C4-2B (cell line): ENCODE results near the gene RNF169.

ENCODE experiments used
- H3K27ac ChIP-seq: fragments of 450-650 bp; 2 replicates; pipeline ENCODE4 v1.5.1; 2017
- ZFX ChIP-seq: fragments of 450-650 bp; IDR thresholded peaks from 2 replicates; pipeline ENCODE4 v1.6.1; 2017
- TF ChIP-seq, protein P1 (sequence below): fragments of 450-650 bp; conservative IDR thresholded peaks from 2 replicates; pipeline ENCODE4 v1.5.1; 2017; ENCODE audit warnings: mild to moderate bottlenecking

The RNF169 gene

DNA sequence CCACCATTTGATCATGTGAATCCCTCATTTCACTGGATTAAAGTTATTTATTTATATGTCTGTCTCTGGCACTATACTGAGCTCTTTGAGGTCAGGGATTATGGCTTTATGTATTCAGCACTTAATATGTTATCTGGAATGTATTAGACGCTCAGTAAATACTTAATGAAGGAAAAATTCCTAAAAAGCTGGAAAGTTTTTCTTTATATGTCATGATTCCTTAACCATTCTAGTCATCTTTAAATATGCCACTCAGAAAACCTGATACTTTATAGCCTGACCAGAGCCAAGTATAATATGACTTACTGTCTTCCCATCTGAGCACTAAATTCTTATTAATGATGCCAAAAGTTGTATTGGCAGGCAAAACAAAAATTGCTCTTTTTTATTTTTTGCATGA, 27.1 kb downstream of the RNF169 start:
- no peak for TF ChIP-seq ZFX
- TF ChIP-seq, protein P1, sequence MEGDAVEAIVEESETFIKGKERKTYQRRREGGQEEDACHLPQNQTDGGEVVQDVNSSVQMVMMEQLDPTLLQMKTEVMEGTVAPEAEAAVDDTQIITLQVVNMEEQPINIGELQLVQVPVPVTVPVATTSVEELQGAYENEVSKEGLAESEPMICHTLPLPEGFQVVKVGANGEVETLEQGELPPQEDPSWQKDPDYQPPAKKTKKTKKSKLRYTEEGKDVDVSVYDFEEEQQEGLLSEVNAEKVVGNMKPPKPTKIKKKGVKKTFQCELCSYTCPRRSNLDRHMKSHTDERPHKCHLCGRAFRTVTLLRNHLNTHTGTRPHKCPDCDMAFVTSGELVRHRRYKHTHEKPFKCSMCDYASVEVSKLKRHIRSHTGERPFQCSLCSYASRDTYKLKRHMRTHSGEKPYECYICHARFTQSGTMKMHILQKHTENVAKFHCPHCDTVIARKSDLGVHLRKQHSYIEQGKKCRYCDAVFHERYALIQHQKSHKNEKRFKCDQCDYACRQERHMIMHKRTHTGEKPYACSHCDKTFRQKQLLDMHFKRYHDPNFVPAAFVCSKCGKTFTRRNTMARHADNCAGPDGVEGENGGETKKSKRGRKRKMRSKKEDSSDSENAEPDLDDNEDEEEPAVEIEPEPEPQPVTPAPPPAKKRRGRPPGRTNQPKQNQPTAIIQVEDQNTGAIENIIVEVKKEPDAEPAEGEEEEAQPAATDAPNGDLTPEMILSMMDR: no peak
- H3K27ac ChIP-seq: no peak overlapping the region

DNA sequence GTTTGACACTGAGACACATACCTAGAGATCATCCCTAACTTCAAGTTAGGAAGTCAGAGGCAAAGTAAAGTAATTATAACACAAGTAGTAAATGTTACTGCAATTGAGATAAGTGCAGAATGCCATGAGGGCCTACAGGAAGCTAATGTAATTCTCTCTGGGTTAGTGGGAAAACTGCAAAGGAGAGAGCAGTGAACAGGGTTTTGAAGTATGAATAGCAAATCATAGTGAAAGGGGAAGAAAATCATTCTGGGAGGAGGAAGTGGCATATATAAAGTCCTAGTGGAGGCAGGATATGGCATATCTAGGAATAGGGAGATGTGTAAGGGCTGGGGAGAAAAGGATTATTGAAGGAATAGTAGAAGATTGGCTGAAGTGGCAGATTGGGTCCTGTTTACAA, 27.9 kb downstream of the RNF169 start:
- no peak for TF ChIP-seq ZFX
- TF ChIP-seq, protein P1: no peak
- no peak overlapping the region for H3K27ac ChIP-seq

DNA sequence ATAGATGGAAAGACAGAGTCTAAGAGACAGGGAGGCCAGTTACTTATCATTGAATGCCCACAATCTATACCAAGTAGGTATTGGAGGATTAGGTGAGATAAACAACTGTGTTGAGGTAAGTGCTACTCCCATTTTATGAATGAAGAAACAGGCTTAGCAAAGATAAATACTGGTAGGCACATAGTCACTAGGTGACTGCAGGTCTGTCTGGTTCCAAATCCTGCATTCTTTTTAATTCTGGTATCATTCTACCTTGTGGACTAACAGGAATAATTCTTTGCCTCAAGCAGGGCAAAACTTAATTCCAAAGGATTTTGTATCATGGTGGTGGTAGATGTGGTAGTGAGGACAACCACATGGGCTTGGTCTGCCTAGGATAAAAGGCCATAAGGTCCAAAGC, 28.4 kb downstream of the RNF169 start:
- no peak overlapping the region for H3K27ac ChIP-seq
- TF ChIP-seq ZFX: no peak
- TF ChIP-seq, protein P1: no peak

DNA sequence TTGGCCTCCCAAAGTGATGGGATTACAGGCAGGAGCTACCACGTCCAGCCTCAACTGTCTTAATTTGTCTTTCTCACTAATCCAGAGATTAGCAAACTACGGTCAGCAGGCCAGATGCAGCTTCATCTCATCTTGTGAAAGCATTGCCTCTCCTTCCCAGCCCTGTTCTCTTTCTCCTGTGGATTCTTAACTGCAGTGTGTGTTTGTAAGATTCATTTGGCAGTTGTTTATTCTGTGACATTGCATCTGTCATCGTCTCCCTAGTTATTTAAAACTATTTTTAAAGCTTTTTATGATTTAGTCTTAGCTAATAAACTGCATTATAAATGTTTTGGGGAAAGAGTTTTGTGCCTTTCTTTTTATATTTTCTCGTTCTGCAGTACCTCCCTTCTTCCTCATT, 29.2 kb downstream of the RNF169 start:
- no peak overlapping the region for H3K27ac ChIP-seq
- TF ChIP-seq, protein P1: no peak
- no peak for TF ChIP-seq ZFX

DNA sequence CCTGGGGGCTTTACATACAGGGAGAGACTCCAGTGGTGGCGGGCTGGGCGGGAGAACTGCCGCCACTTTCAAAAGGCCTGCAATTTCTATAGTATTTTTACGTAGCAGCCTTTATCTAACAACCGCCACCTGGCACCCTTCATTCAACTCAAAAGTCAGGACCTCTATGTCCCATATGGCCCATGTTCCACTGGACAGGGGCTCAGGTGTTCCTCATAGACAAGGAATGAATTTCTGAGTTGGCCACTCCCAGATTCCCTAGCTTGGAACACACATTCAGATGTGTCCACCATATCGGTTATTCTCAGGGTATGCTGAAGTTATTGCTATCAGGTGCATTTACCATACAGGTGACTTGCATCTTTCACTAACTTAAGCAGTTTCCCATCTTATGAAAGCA, 29.9 kb downstream of the RNF169 start:
- TF ChIP-seq, protein P1: no peak
- TF ChIP-seq ZFX: no peak
- no peak overlapping the region for H3K27ac ChIP-seq

DNA sequence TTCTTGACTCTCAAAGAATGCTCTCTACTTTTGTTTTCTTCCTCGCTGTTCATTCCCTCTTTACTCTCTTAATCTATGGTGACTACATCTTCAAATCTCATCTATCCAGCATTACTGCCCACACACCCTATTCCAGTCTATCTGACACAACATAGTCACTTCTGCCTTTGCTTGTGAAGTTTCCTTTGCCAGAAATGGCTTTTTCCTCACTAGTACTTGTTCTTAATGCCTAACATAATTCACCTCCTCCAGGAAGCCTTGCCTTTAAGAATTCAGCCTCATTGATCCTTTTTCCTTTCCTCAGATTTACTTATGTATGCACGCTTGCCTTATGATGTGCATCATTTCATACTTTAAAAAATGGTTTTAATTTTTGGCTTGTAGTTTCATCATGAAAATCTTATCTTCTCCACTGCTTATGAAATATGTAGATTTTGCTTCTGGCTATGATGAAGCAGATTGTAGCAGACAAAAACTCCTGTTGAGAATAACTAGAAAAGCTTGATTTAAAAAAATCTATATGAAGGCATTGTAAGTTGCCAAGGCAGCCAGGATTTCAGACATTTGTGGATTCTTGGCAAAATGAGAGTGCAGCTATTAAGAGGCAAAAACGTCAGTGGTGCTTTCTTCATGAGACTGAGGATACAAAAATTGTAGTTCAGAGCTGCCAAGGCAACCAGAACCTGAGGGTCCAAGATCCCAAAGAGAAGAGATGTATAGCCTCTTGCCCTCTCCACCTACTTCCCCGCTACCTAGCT, 31.8 kb downstream of the RNF169 start:
- TF ChIP-seq ZFX: no peak
- TF ChIP-seq, protein P1: no peak
- H3K27ac ChIP-seq: no peak overlapping the region

DNA sequence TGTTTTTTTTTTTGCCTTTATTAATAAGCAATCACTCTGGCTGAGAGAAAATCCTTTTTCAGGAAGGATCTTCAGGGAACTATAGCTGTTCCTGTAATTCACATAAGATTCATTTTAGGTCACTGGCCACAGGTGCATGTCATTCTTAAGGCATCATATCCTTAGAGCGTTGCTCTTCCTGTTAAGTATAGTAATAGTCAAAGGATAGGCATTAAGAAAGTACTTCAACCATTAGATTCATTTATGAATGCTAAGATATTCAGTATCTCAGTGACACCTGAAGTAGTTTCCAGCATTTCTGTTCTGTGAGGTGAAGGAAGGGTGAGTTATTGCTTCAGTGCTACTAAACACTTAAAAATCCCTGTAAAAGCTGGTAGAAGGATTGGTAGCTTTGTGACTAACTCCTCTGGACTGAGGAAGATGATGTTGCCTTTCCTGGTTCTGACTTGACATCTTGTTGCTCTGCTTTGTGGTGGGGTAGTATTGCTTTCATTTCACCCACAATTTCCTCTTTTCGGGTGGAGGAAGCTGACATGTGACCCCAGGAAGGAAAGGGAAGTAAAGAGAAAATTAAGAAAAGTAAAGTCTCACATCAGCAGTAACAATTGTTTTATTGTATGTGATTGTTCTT, 34.7 kb downstream of the RNF169 start:
- no peak overlapping the region for H3K27ac ChIP-seq
- TF ChIP-seq, protein P1: no peak
- no peak for TF ChIP-seq ZFX
